ENCODE data around the gene PEAK1. TPM values are rescaled to one million over a fixed set of nuclear protein-coding genes. Genes with fewer than 3 reads are reported as not detected.

The PEAK1 gene
- total and polyA plus RNA-seq, 9 of the 15 experiments (the other 6 are each of a cell fraction or from before 2014, with no cell fraction given) = 0.99 to 22.4 (median 10.8) TPM

- Histone ChIP-seq H3K79me2 (ENCODE audit: control insufficient read depth, insufficient read depth, low read length) (no peaks in the 10 kb centered on the region), H3K4me2 (ENCODE audit: insufficient read depth, low read length) (no peak overlapping the region), H3K36me3 (ENCODE audit: control insufficient read depth, insufficient read depth, low read length) (no peaks in the 10 kb centered on the region), H3K27ac (ENCODE audit: extremely low read depth, low read depth, low read length) (no peak overlapping the region), H3K9me3 (replicated peaks; ENCODE audit: control insufficient read depth, insufficient read depth, low read depth, low read length) (no peaks in the 10 kb centered on the region), H3K4me1 (replicated peaks in 1 of 2; ENCODE audit: control insufficient read depth in 2 of 2, insufficient read depth in 2 of 2, low read length in 2 of 2) (no peaks in the 10 kb centered on the region), H3K9me1 (ENCODE audit: control insufficient read depth, insufficient read depth, low read length) (no peaks in the 10 kb centered on the region), H3K9ac (ENCODE audit: insufficient read depth in 1 of 2, low read depth in 2 of 2, low read length in 2 of 2) (no peak overlapping the region), H3K4me3 (no peak overlapping the region), H4K20me1 (replicated peaks; ENCODE audit: control insufficient read depth, insufficient read depth, low read length) (peaks cover 4% of the 10 kb centered on the region; the same call in 1 of the 2 replicates), H2AFZ (ENCODE audit: low read depth, low read length) (no peak overlapping the region), H3K27me3 (ENCODE audit: control insufficient read depth in 2 of 2, insufficient read depth in 2 of 2, low read length in 2 of 2) (peaks cover 0 to 32% of the 10 kb centered on the region in 2 experiments; a peak in 3 of 5 replicates)
- ChIA-PET CTCF (ENCODE audit: low intra/inter-chr PET ratio) (no interaction called here), POLR2A (interaction anchor here (0.8 to 1.2 kb wide), 3 partner anchors 12 to 811 kb away, joined by 3 read pairs; no protein-coding TSS in a partner anchor)
- ATAC-seq = no peak
- intact Hi-C loops (cut with micrococcal nuclease) = loop anchor here (5.0 kb wide), 1 partner anchor 71 kb away; no protein-coding TSS in a partner anchor
- in situ Hi-C loops (cut with MboI) = no loop called here
- no CpG with 5 or more reads among the region's 5 CpGs for WGBS (ENCODE audit: insufficient coverage, low coverage, missing lambda C conversion rate)
- BruUV-seq (replicated peaks) = no TSS peak
- no peak for DNase-seq (ENCODE audit: extremely low read depth in 1 of 4, low spot score in 3 of 4)
- FAIRE-seq = no peak
- TF ChIP-seq TEAD1 (CRISPR knock-in tag; IDR thresholded peaks at IDR 0.05) = no peak
- TF ChIP-seq ATF2 (CRISPR knock-in tag; IDR thresholded peaks at IDR 0.05) = no peak
- TF ChIP-seq CLOCK (CRISPR knock-in tag; IDR thresholded peaks at IDR 0.05; ENCODE audit: borderline replicate concordance) = no peak
- no peak for TF ChIP-seq HINFP (tag; conservative IDR thresholded peaks at IDR 0.05; ENCODE audit: low read depth)
- no peak for TF ChIP-seq PPARD (CRISPR knock-in tag; IDR thresholded peaks at IDR 0.05)
- TF ChIP-seq NFATC3 (IDR thresholded peaks at IDR 0.05) = no peak
- TF ChIP-seq TCF7L2 (IDR thresholded peaks at IDR 0.05; ENCODE audit: low read depth, low read length) = no peak
- TF ChIP-seq HDAC8 (tag; IDR thresholded peaks at IDR 0.05) = no peak
- no peak for TF ChIP-seq CHD4 (IDR thresholded peaks at IDR 0.05; ENCODE audit: insufficient read depth, insufficient replicate concordance, low read depth, low read length, poor library complexity, severe bottlenecking)
- TF ChIP-seq ZNF282 (CRISPR knock-in tag; IDR thresholded peaks at IDR 0.05) = no peak
- TF ChIP-seq ZNF518B (CRISPR knock-in tag; IDR thresholded peaks at IDR 0.05) = no peak
- TF ChIP-seq POU5F1 (IDR thresholded peaks at IDR 0.05; ENCODE audit: borderline replicate concordance, low read depth, low read length, partially characterized antibody) = no peak
- TF ChIP-seq ZFP30 (CRISPR knock-in tag; IDR thresholded peaks at IDR 0.05; ENCODE audit: borderline replicate concordance) = no peak
Measured at GRCh38 chr15:77097921-77098320, 322.0 kb downstream of the PEAK1 start.

All from K562 (cell line).